ENCODE results near the gene DAB2IP.

DAB2IP gene

GRCh38 chr9:121675381-121675780, 23.9 kb downstream of the DAB2IP start:
- H3K9me2 ChIP-seq (replicated peaks; ENCODE audit: low read depth, low read length): no peaks in the 10 kb centered on the region
- no peak overlapping the region for H3K9ac ChIP-seq (ENCODE audit: low read depth, low read length, poor library complexity, severe bottlenecking)
- no peak for TF ChIP-seq EZH2phosphoT487 (IDR thresholded peaks at IDR 0.05; ENCODE audit: borderline replicate concordance)
- TF ChIP-seq, protein P1, sequence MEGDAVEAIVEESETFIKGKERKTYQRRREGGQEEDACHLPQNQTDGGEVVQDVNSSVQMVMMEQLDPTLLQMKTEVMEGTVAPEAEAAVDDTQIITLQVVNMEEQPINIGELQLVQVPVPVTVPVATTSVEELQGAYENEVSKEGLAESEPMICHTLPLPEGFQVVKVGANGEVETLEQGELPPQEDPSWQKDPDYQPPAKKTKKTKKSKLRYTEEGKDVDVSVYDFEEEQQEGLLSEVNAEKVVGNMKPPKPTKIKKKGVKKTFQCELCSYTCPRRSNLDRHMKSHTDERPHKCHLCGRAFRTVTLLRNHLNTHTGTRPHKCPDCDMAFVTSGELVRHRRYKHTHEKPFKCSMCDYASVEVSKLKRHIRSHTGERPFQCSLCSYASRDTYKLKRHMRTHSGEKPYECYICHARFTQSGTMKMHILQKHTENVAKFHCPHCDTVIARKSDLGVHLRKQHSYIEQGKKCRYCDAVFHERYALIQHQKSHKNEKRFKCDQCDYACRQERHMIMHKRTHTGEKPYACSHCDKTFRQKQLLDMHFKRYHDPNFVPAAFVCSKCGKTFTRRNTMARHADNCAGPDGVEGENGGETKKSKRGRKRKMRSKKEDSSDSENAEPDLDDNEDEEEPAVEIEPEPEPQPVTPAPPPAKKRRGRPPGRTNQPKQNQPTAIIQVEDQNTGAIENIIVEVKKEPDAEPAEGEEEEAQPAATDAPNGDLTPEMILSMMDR (conservative IDR thresholded peaks at IDR 0.05; ENCODE audit: low read length): no peak
- no peaks in the 10 kb centered on the region for H3K9me3 ChIP-seq (ENCODE audit: insufficient read depth, low read depth, low read length)
- no peaks in the 10 kb centered on the region for H3K79me2 ChIP-seq (ENCODE audit: insufficient read depth, low read length)
- no peaks in the 10 kb centered on the region for H3K27me3 ChIP-seq (ENCODE audit: insufficient read depth, low read length, poor library complexity, severe bottlenecking)
- no peaks in the 10 kb centered on the region for H4K20me1 ChIP-seq (ENCODE audit: insufficient read depth, low read length, poor library complexity, severe bottlenecking)
- H3F3A ChIP-seq (ENCODE audit: low read depth): no peaks in the 10 kb centered on the region
- peaks cover 14% of the 10 kb centered on the region for H3K4me1 ChIP-seq (ENCODE audit: insufficient read depth, low read length, poor library complexity, severe bottlenecking)
- H2AFZ ChIP-seq (ENCODE audit: low read length): no peak overlapping the region
- no peak overlapping the region for H3K4me3 ChIP-seq (ENCODE audit: low read length, poor library complexity, severe bottlenecking)
- peak overlapping the region; percentile 12 for H3K4me2 ChIP-seq (ENCODE audit: low read depth, low read length, poor library complexity, severe bottlenecking)
- H3K36me3 ChIP-seq (ENCODE audit: insufficient read depth, low read length): no peaks in the 10 kb centered on the region

GRCh38 chr9:121675969-121676822, 24.8 kb downstream of the DAB2IP start:
- Histone ChIP-seq H3K4me1 (ENCODE audit: insufficient read depth, low read length, poor library complexity, severe bottlenecking) (peaks cover 14% of the 10 kb centered on the region), H3K79me2 (ENCODE audit: insufficient read depth, low read length) (no peaks in the 10 kb centered on the region), H3K9me3 (ENCODE audit: insufficient read depth, low read depth, low read length) (no peaks in the 10 kb centered on the region), H3K4me2 (ENCODE audit: low read depth, low read length, poor library complexity, severe bottlenecking) (no peak overlapping the region), H3K36me3 (ENCODE audit: insufficient read depth, low read length) (no peaks in the 10 kb centered on the region), H2AFZ (ENCODE audit: low read length) (no peak overlapping the region), H4K20me1 (ENCODE audit: insufficient read depth, low read length, poor library complexity, severe bottlenecking) (no peaks in the 10 kb centered on the region), H3F3A (ENCODE audit: low read depth) (no peaks in the 10 kb centered on the region), H3K27me3 (ENCODE audit: insufficient read depth, low read length, poor library complexity, severe bottlenecking) (no peaks in the 10 kb centered on the region), H3K9ac (ENCODE audit: low read depth, low read length, poor library complexity, severe bottlenecking) (no peak overlapping the region), H3K4me3 (ENCODE audit: low read length, poor library complexity, severe bottlenecking) (no peak overlapping the region), H3K9me2 (replicated peaks; ENCODE audit: low read depth, low read length) (no peaks in the 10 kb centered on the region)
- TF ChIP-seq, protein P1 (conservative IDR thresholded peaks at IDR 0.05; ENCODE audit: low read length): no peak
- no peak for TF ChIP-seq EZH2phosphoT487 (IDR thresholded peaks at IDR 0.05; ENCODE audit: borderline replicate concordance)

- H2AFZ ChIP-seq (ENCODE audit: low read length): no peak overlapping the region
- H3K4me1 ChIP-seq (ENCODE audit: insufficient read depth, low read length, poor library complexity, severe bottlenecking): peaks cover 15% of the 10 kb centered on the region
- H3K9me2 ChIP-seq (replicated peaks; ENCODE audit: low read depth, low read length): no peaks in the 10 kb centered on the region
- no peak overlapping the region for H3K4me3 ChIP-seq (ENCODE audit: low read length, poor library complexity, severe bottlenecking)
- no peaks in the 10 kb centered on the region for H3F3A ChIP-seq (ENCODE audit: low read depth)
- no peak overlapping the region for H3K9ac ChIP-seq (ENCODE audit: low read depth, low read length, poor library complexity, severe bottlenecking)
- no peak overlapping the region for H3K4me2 ChIP-seq (ENCODE audit: low read depth, low read length, poor library complexity, severe bottlenecking)
- no peaks in the 10 kb centered on the region for H3K27me3 ChIP-seq (ENCODE audit: insufficient read depth, low read length, poor library complexity, severe bottlenecking)
- H3K9me3 ChIP-seq (ENCODE audit: insufficient read depth, low read depth, low read length): no peaks in the 10 kb centered on the region
- H3K36me3 ChIP-seq (ENCODE audit: insufficient read depth, low read length): no peaks in the 10 kb centered on the region
- no peaks in the 10 kb centered on the region for H3K79me2 ChIP-seq (ENCODE audit: insufficient read depth, low read length)
- TF ChIP-seq EZH2phosphoT487 (IDR thresholded peaks at IDR 0.05; ENCODE audit: borderline replicate concordance): no peak
- TF ChIP-seq, protein P1 (conservative IDR thresholded peaks at IDR 0.05; ENCODE audit: low read length): no peak
- H4K20me1 ChIP-seq (ENCODE audit: insufficient read depth, low read length, poor library complexity, severe bottlenecking): no peaks in the 10 kb centered on the region
Observed at GRCh38 chr9:121676926-121677325, 25.5 kb downstream of the DAB2IP start.
